Measurements from ENCODE around the gene RNH1.

RNH1 gene

DNA sequence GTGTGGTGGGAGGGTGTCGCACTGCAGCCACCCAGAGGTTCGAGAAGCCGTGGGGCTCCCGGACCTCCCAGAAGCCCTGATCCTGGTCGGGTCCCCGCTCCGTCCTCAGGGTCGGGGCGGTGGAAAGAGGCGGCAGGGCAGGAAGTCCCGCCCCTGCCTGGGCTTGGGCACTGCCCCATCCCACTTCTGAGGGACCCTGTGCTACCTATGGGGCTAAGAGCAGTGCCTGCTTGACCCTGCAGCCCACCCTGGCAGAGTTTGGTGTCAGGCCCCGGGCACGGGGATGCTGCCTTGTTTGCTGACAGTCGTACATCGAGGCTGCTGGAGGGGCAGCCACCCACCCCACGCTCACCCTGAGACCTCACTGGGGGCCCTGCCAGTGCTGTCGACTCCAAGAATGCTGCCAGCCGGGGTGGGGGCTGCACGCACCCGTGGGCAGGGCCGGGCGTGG is 19.4 kb downstream of the RNH1 start:
- Histone ChIP-seq H3K36me3 (replicated peaks) (peaks cover 18% of the 10 kb centered on the region), H3K27ac (no peak overlapping the region), H3K4me3 (ENCODE audit: low read depth, low read length) (no peak overlapping the region), H3K27me3 (replicated peaks) (no peaks in the 10 kb centered on the region)
- in situ Hi-C loops (cut with HindIII; ENCODE audit: low pct_ligation_motif_present, low sequenced_read_pairs): no loop called here
- TF ChIP-seq, protein P1, sequence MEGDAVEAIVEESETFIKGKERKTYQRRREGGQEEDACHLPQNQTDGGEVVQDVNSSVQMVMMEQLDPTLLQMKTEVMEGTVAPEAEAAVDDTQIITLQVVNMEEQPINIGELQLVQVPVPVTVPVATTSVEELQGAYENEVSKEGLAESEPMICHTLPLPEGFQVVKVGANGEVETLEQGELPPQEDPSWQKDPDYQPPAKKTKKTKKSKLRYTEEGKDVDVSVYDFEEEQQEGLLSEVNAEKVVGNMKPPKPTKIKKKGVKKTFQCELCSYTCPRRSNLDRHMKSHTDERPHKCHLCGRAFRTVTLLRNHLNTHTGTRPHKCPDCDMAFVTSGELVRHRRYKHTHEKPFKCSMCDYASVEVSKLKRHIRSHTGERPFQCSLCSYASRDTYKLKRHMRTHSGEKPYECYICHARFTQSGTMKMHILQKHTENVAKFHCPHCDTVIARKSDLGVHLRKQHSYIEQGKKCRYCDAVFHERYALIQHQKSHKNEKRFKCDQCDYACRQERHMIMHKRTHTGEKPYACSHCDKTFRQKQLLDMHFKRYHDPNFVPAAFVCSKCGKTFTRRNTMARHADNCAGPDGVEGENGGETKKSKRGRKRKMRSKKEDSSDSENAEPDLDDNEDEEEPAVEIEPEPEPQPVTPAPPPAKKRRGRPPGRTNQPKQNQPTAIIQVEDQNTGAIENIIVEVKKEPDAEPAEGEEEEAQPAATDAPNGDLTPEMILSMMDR (IDR thresholded peaks at IDR 0.05; ENCODE audit: low read depth, low read length, missing control alignments): no peak
- no peak for DNase-seq

DNA sequence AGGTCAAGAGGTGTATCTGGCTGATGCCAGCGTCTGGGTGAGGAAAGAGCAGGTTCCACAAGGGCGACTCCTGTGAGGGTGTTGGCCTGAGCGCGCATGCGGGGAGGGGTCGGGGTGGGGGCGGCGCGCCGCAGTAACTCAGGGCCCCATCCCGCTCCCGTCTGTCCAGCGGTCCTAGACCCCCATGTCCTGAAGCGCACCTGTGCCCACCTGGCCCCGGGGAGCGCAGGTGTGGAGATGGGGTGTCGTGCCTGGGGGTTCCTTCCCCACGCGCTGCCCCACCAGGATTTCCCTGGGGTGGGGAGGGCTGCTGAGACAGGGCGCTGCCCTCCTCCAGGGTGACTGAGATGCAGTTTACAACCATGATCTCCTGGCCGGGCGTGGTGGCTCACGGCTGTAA is 20.9 kb downstream of the RNH1 start:
- in situ Hi-C loops (cut with HindIII; ENCODE audit: low pct_ligation_motif_present, low sequenced_read_pairs): no loop called here
- Histone ChIP-seq H3K4me3 (ENCODE audit: low read depth, low read length) (no peak overlapping the region), H3K27me3 (replicated peaks) (no peaks in the 10 kb centered on the region), H3K27ac (no peak overlapping the region), H3K36me3 (replicated peaks) (peaks cover 18% of the 10 kb centered on the region)
- no peak for DNase-seq
- TF ChIP-seq, protein P1 (IDR thresholded peaks at IDR 0.05; ENCODE audit: low read depth, low read length, missing control alignments): no peak

GRCh38 chr11:484616-485015 is 22.4 kb downstream of the RNH1 start:
- TF ChIP-seq, protein P1 (IDR thresholded peaks at IDR 0.05; ENCODE audit: low read depth, low read length, missing control alignments): no peak
- in situ Hi-C loops (cut with HindIII; ENCODE audit: low pct_ligation_motif_present, low sequenced_read_pairs): no loop called here

GRCh38 chr11:479311-479710 is 27.7 kb downstream of the RNH1 start:
- Histone ChIP-seq H3K27me3 (replicated peaks) (no peaks in the 10 kb centered on the region), H3K36me3 (replicated peaks) (no peaks in the 10 kb centered on the region), H3K4me3 (ENCODE audit: low read depth, low read length) (no peak overlapping the region), H3K27ac (no peak overlapping the region)
- DNase-seq: no peak
- in situ Hi-C loops (cut with HindIII; ENCODE audit: low pct_ligation_motif_present, low sequenced_read_pairs): no loop called here
- TF ChIP-seq, protein P1 (IDR thresholded peaks at IDR 0.05; ENCODE audit: low read depth, low read length, missing control alignments): no peak

More at GRCh38 chr11:484616-485015, 22.4 kb downstream of the RNH1 start:
- no peak for DNase-seq
- Histone ChIP-seq H3K36me3 (replicated peaks) (peaks cover 3% of the 10 kb centered on the region), H3K4me3 (ENCODE audit: low read depth, low read length) (no peak overlapping the region), H3K27ac (no peak overlapping the region), H3K27me3 (replicated peaks) (no peaks in the 10 kb centered on the region)

- TF ChIP-seq, protein P1 (IDR thresholded peaks at IDR 0.05; ENCODE audit: low read depth, low read length, missing control alignments): no peak
- in situ Hi-C loops (cut with HindIII; ENCODE audit: low pct_ligation_motif_present, low sequenced_read_pairs): no loop called here
- Histone ChIP-seq H3K4me3 (ENCODE audit: low read depth, low read length) (no peak overlapping the region), H3K36me3 (replicated peaks) (no peaks in the 10 kb centered on the region), H3K27ac (no peak overlapping the region), H3K27me3 (replicated peaks) (no peaks in the 10 kb centered on the region)
- DNase-seq: no peak
Measured at GRCh38 chr11:477052-477715, 29.9 kb downstream of the RNH1 start.

DNA sequence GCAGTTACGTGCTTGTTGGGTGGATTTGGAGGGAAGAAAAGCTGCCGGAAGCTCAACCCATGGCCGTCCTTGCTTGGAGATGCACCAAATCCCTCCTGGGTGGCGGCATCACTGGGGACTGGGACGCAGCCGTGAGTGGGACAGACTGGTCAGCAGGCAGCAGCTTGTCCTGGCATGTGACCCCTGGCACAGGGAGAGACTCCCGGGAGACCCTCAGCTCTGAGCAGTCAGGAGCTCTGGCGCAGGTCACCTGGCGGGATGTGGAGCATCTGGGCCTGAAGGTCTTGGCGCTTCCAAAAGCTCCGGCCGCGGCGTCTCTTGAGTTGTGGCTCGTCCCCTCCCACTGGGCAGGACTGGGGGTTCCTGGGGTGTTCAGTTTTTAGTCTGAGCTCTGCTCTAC is 30.6 kb downstream of the RNH1 start:
- Histone ChIP-seq H3K36me3 (replicated peaks) (no peaks in the 10 kb centered on the region), H3K27me3 (replicated peaks) (no peaks in the 10 kb centered on the region), H3K27ac (no peak overlapping the region), H3K4me3 (ENCODE audit: low read depth, low read length) (no peak overlapping the region)
- no peak for DNase-seq
- TF ChIP-seq, protein P1 (IDR thresholded peaks at IDR 0.05; ENCODE audit: low read depth, low read length, missing control alignments): no peak
- in situ Hi-C loops (cut with HindIII; ENCODE audit: low pct_ligation_motif_present, low sequenced_read_pairs): no loop called here

Data from brain microvascular endothelial cell (primary cell).